A549 (cell line): ENCODE results near the gene NUFIP1. TPM values are rescaled to one million over a fixed set of nuclear protein-coding genes. Genes with fewer than 3 reads are reported as not detected.
"Not testable (repeated sequence)": the region's sequence is repeated elsewhere in the genome, so short reads cannot be mapped to it uniquely, and the experiment has no call there.

ENCODE experiments used
- ATAC-seq, 2 experiments: fragments of 200-7000 bp in 1 of 2; fragments of >200 bp in 1 of 2; cut with Nextera tagmentation in 1 of 2; cut with Tn5 transposase in 1 of 2; 3 replicates each; pipeline versions ENCODE4 v1.8.0 to v1.9.1; 2018 to 2020; ENCODE audit warnings: mild to moderate bottlenecking in 1 of 2, moderate library complexity in 1 of 2
- CTCF ChIA-PET: fragments of 300-600 bp; sonication (Branson Sonifier 250); formaldehyde crosslinking; extraction: SDS; loops from one replicate; lab custom pipeline; 2021; ENCODE audit warnings: antibody characterized with exemption, inconsistent platforms; lab: Yijun Ruan, JAX
- POLR2A ChIA-PET: fragments of 350-600 bp; formaldehyde crosslinking; extraction: SDS; loops from one replicate; lab custom pipeline; 2021; ENCODE audit warnings: antibody characterized with exemption, inconsistent platforms; lab: Yijun Ruan, JAX
- DNase-seq, 2 experiments: peaks; one replicate each; pipeline versions ENCODE4 v3.0.0 to v3.0.0-alpha.2; 2011 to 2016; ENCODE audit warnings: low read depth in 1 of 2, low spot score in 1 of 2
- FAIRE-seq: peaks from 2 replicates; lab custom pipeline; 2011; peaks lifted over from hg19 to GRCh38; lab: Jason Lieb, UNC
- H3K27ac ChIP-seq, 2 experiments: fragments of >200 bp; sonication (Bioruptor Twin); formaldehyde crosslinking; 3 replicates each; pipeline ENCODE4 v1.5.1; 2016 to 2017
- H3K4me1 ChIP-seq: fragments of >200 bp; sonication (Bioruptor Twin); formaldehyde crosslinking; 3 replicates; pipeline ENCODE4 v1.6.1; 2016
- H3K4me2 ChIP-seq: fragments of >200 bp; sonication (Bioruptor Twin); formaldehyde crosslinking; 3 replicates; pipeline ENCODE4 v1.6.1; 2016
- H3K4me3 ChIP-seq: fragments of >200 bp; sonication (Bioruptor Twin); formaldehyde crosslinking; 3 replicates; pipeline ENCODE4 v1.5.1; 2016
- H3K9me3 ChIP-seq: fragments of >200 bp; sonication (Bioruptor Twin); formaldehyde crosslinking; 3 replicates; pipeline ENCODE4 v1.6.1; 2016
- BHLHE40 ChIP-seq: IDR thresholded peaks from 2 replicates; pipeline ENCODE4 v1.6.1; 2012; ENCODE audit warnings: low read depth, low read length, inconsistent platforms
- CBX2 ChIP-seq: fragments of 200-600 bp; sonication (generic); IDR thresholded peaks from 2 replicates; pipeline ENCODE4 v1.6.1; 2016; ENCODE audit warnings: low read depth, mild to moderate bottlenecking, borderline replicate concordance
- EP300 ChIP-seq, 2 experiments: fragments of >200 bp; sonication (Bioruptor Twin); formaldehyde crosslinking; IDR thresholded peaks; 2 replicates in 1 of 2; 3 replicates in 1 of 2; pipeline ENCODE4 v1.6.1; 2016 to 2017
- FOSB ChIP-seq: fragments of 250-450 bp; sonication (Bioruptor Pico); IDR thresholded peaks from 2 replicates; pipeline ENCODE4 v1.5.0; 2020; ENCODE audit warnings: mild to moderate bottlenecking, moderate library complexity
- FOSL2 ChIP-seq, 2 experiments: fragments of 450-650 bp in 1 of 2; fragments of >200 bp in 1 of 2; sonication (Bioruptor Twin) in 1 of 2; formaldehyde crosslinking; IDR thresholded peaks; 2 replicates each; pipeline versions ENCODE4 v1.5.0 to v1.6.1; 2016 to 2020; ENCODE audit warnings: mild to moderate bottlenecking in 1 of 2, moderate library complexity in 1 of 2
- HEYL ChIP-seq: fragments of 250-450 bp; sonication (Bioruptor Pico); IDR thresholded peaks from 2 replicates; pipeline ENCODE4 v1.8.0; 2021; ENCODE audit warnings: mild to moderate bottlenecking, moderate library complexity
- HOXB5 ChIP-seq: fragments of 250-450 bp; sonication (Bioruptor Pico); IDR thresholded peaks from 2 replicates; pipeline ENCODE4 v1.5.0; 2020; ENCODE audit warnings: mild to moderate bottlenecking, moderate library complexity
- JUNB ChIP-seq: fragments of >200 bp; sonication (Bioruptor Twin); formaldehyde crosslinking; IDR thresholded peaks from 2 replicates; pipeline ENCODE4 v1.6.1; 2016
- KDM5A ChIP-seq: fragments of 200-600 bp; sonication (generic); IDR thresholded peaks from 2 replicates; pipeline ENCODE4 v1.6.1; 2016; ENCODE audit warnings: antibody characterized with exemption, mild to moderate bottlenecking
- MAFK ChIP-seq: fragments of 450-650 bp; IDR thresholded peaks from 2 replicates; pipeline ENCODE4 v1.6.1; 2014; ENCODE audit not compliant: partially characterized antibody
- MAX ChIP-seq: IDR thresholded peaks from 2 replicates; pipeline ENCODE4 v1.6.1; 2012
- MAZ ChIP-seq: fragments of 150-350 bp; IDR thresholded peaks from 2 replicates; pipeline ENCODE4 v1.6.1; 2014; ENCODE audit warnings: antibody characterized with exemption, low read depth, low read length, borderline replicate concordance
- MYC ChIP-seq: IDR thresholded peaks from 2 replicates; pipeline ENCODE4 v1.6.1; 2012; ENCODE audit warnings: mild to moderate bottlenecking, inconsistent platforms, low read length, improper control_type of control experiment, borderline replicate concordance
- NFE2L2 ChIP-seq: fragments of 150-350 bp; conservative IDR thresholded peaks from 2 replicates; pipeline ENCODE4 v1.6.1; 2014; ENCODE audit warnings: low read length
- NR3C1 ChIP-seq: fragments of >200 bp; sonication (Bioruptor Twin); formaldehyde crosslinking; IDR thresholded peaks from 3 replicates; pipeline ENCODE4 v1.6.1; 2017
- PHF8 ChIP-seq: fragments of 200-600 bp; sonication (generic); IDR thresholded peaks from 2 replicates; pipeline ENCODE4 v1.6.1; 2016; ENCODE audit warnings: low read depth, mild to moderate bottlenecking, antibody characterized with exemption, moderate library complexity, borderline replicate concordance
- RAD21 ChIP-seq, 2 experiments: fragments of >200 bp in 1 of 2; sonication (Bioruptor Twin) in 1 of 2; formaldehyde crosslinking in 1 of 2; IDR thresholded peaks in 1 of 2; conservative IDR thresholded peaks in 1 of 2; 2 replicates in 1 of 2; 3 replicates in 1 of 2; pipeline ENCODE4 v1.6.1; 2012 to 2018; ENCODE audit warnings: inconsistent platforms in 1 of 2
- RFX5 ChIP-seq: fragments of 450-650 bp; IDR thresholded peaks from 2 replicates; pipeline ENCODE4 v1.7.1; 2014; ENCODE audit warnings: antibody characterized with exemption, mild to moderate bottlenecking, moderate library complexity
- SMC3 ChIP-seq: fragments of >200 bp; sonication (Bioruptor Twin); formaldehyde crosslinking; IDR thresholded peaks from 3 replicates; pipeline ENCODE4 v1.6.1; 2018; ENCODE audit warnings: inconsistent platforms
- SREBF2 ChIP-seq: fragments of 450-650 bp; IDR thresholded peaks from 2 replicates; pipeline ENCODE4 v1.6.1; 2014; ENCODE audit warnings: mild to moderate bottlenecking, moderate library complexity
- TFCP2L1 ChIP-seq: fragments of 250-450 bp; sonication (Bioruptor Pico); IDR thresholded peaks from 2 replicates; pipeline ENCODE4 v1.5.0; 2021; ENCODE audit warnings: mild to moderate bottlenecking
- ZC3H11A ChIP-seq: fragments of 450-650 bp; IDR thresholded peaks from 2 replicates; pipeline ENCODE4 v1.6.1; 2014; ENCODE audit warnings: antibody characterized with exemption, mild to moderate bottlenecking
- WGBS: methylation state at CpG from one replicate; pipeline ENCODE4 v1.1.6; 2017; ENCODE audit errors: missing lambda C conversion rate; 5-methylcytosine and 5-hydroxymethylcytosine counted together
- polyA plus RNA-seq, 4 experiments: library from polyadenylated mRNA; depleted of rRNA in 3 of 4; stranded (reverse); fragments of >200 nt; fragmentation: RNase III in 1 of 4; extraction: RNeasy Plus Mini Kit Qiagen cat#74134 plus additional on column Dnase treatment in 1 of 4; gene quantifications; 2 replicates in 3 of 4; 3 replicates in 1 of 4; pipeline ENCODE4 v1.2.3, GENCODE V29; 2011 to 2017

Gene NUFIP1
- polyA plus RNA-seq, 2 of the 4 experiments (the other 2 are of a cell fraction): 3.7 to 6.3 TPM

- H3K4me1 ChIP-seq: peaks cover 18% of the 10 kb centered on the region
Measured at GRCh38 chr13:44904967-44905366, 84.3 kb downstream of the NUFIP1 start.

GRCh38 chr13:44903574-44903985, 85.7 kb downstream of the NUFIP1 start:
- CTCF ChIA-PET: interaction anchor here (1.9 kb wide), 1 partner anchor 67 kb away, joined by 5 read pairs; no protein-coding TSS in a partner anchor
- WGBS: 81% methylated on average over 3 of the region's 4 CpGs
- no peak for FAIRE-seq

More at GRCh38 chr13:44904967-44905366, 84.3 kb downstream of the NUFIP1 start:
- FAIRE-seq: no peak
- POLR2A ChIA-PET: no interaction called here
- H3K4me3 ChIP-seq: no peak overlapping the region
- peak; percentile 100 for ATAC-seq
- no peaks in the 10 kb centered on the region; the same call in 2 of the 3 replicates for H3K9me3 ChIP-seq
- peak; percentile 32 to 75 for DNase-seq
- 38% methylated on average over 4 of the region's 5 CpGs for WGBS
- CTCF ChIA-PET: interaction anchor here (0.7 to 1.2 kb wide), 2 partner anchors 17 to 19 kb away, joined by 3 read pairs; no protein-coding TSS in a partner anchor
- no peak for TF ChIP-seq FOSL2 (IDR thresholded peaks at IDR 0.05)
- peak; percentile 37; the same call in 1 of the 2 replicates for TF ChIP-seq FOSL2 (CRISPR knock-in tag; IDR thresholded peaks at IDR 0.05)
- no peak for TF ChIP-seq KDM5A
- no peak for TF ChIP-seq BHLHE40
- TF ChIP-seq, all 56 proteins: peak for 1
- Histone ChIP-seq H3K27ac (peak overlapping the region; percentile 68 to 80; a peak in 5 of 6 replicates), H3K4me2 (peak overlapping the region; percentile 62)

GRCh38 chr13:44902738-44903137, 86.5 kb downstream of the NUFIP1 start:
- H3K9me3 ChIP-seq: no peaks in the 10 kb centered on the region; the same call in 2 of the 3 replicates
- TF ChIP-seq HEYL: no peak
- no peak for TF ChIP-seq NR3C1
- TF ChIP-seq KDM5A: no peak
- no peak for TF ChIP-seq SREBF2
- CTCF ChIA-PET: interaction anchor here (1.2 to 1.9 kb wide), 2 partner anchors 67 to 419 kb away, joined by 3 to 5 read pairs; no protein-coding TSS in a partner anchor
- DNase-seq (no peak), ATAC-seq (no peak), FAIRE-seq (no peak)
- POLR2A ChIA-PET: no interaction called here
- H3K4me2 ChIP-seq: no peak overlapping the region
- H3K27ac ChIP-seq: no peak overlapping the region
- peaks cover 18% of the 10 kb centered on the region for H3K4me1 ChIP-seq
- WGBS: 76% methylated on average over 6 of the region's 6 CpGs
- no peak overlapping the region for H3K4me3 ChIP-seq

More at GRCh38 chr13:44903574-44903985, 85.7 kb downstream of the NUFIP1 start:
- Histone ChIP-seq H3K4me3 (no peak overlapping the region), H3K9me3 (no peaks in the 10 kb centered on the region; the same call in 2 of the 3 replicates), H3K4me2 (no peak overlapping the region), H3K27ac (peak overlapping the region in 1 of 2 experiments; percentile 32; a peak in 2 of 6 replicates), H3K4me1 (peaks cover 18% of the 10 kb centered on the region)
- no peak for DNase-seq
- no peak for ATAC-seq
- TF ChIP-seq BHLHE40: no peak
- no peak for TF ChIP-seq NFE2L2
- TF ChIP-seq SMC3: no peak
- TF ChIP-seq PHF8: no peak
- TF ChIP-seq CBX2: no peak
- TF ChIP-seq JUNB: no peak
- POLR2A ChIA-PET: no interaction called here

GRCh38 chr13:44899967-44900366, 89.3 kb downstream of the NUFIP1 start:
- no peak overlapping the region for H3K27ac ChIP-seq
- TF ChIP-seq RFX5 (no peak), HEYL (no peak), CBX2 (no peak), MAX (no peak), MYC (no peak), FOSB (no peak), TFCP2L1 (CRISPR knock-in tag) (no peak), MAZ (no peak), EP300 (IDR thresholded peaks at IDR 0.05) (no peak), HOXB5 (CRISPR knock-in tag) (no peak), RAD21 (conservative IDR thresholded peaks at IDR 0.05 in 1 of 2, IDR thresholded peaks at IDR 0.05 in 1 of 2) (no peak), MAFK (no peak), ZC3H11A (no peak)
- TF ChIP-seq, all 56 proteins: peak for 0
- 52% methylated on average over 2 of the region's 2 CpGs for WGBS
- H3K4me3 ChIP-seq: no peak overlapping the region
- DNase-seq (no peak), FAIRE-seq (no peak), ATAC-seq (no peak)
- peaks cover 16% of the 10 kb centered on the region for H3K4me1 ChIP-seq
- CTCF ChIA-PET: no interaction called here
- H3K9me3 ChIP-seq: no peaks in the 10 kb centered on the region; the same call in 2 of the 3 replicates
- H3K4me2 ChIP-seq: no peak overlapping the region
- POLR2A ChIA-PET: no interaction called here

- ATAC-seq, POLR2A ChIA-PET: not testable (repeated sequence)
- 85% methylated on average over 2 of the region's 2 CpGs for WGBS
Measured at GRCh38 chr13:44898308-44898707, 91.0 kb downstream of the NUFIP1 start.

More at GRCh38 chr13:44898308-44898707, 91.0 kb downstream of the NUFIP1 start:
- not testable (repeated sequence) for H3K27ac ChIP-seq, DNase-seq, H3K4me3 ChIP-seq, H3K4me2 ChIP-seq, FAIRE-seq, H3K4me1 ChIP-seq, H3K9me3 ChIP-seq
- CTCF ChIA-PET: interaction anchor here (0.7 to 1.8 kb wide), 3 partner anchors 8 to 415 kb away, joined by 3 to 5 read pairs (median 5); no protein-coding TSS in a partner anchor
